ENCODE data around the gene METTL24.
"Not testable (repeated sequence)": the region's sequence is repeated elsewhere in the genome, so short reads cannot be mapped to it uniquely, and the experiment has no call there.

Gene METTL24

GRCh38 chr6:110265273-110265672 lies 92.9 kb downstream of the METTL24 start:
- no peak for DNase-seq (ENCODE audit: low read depth)

- no peak for DNase-seq (ENCODE audit: low read depth)
Observed at GRCh38 chr6:110256366-110256765, 101.8 kb downstream of the METTL24 start.

GRCh38 chr6:110255211-110255750 lies 102.9 kb downstream of the METTL24 start:
- DNase-seq (ENCODE audit: low read depth) = no peak

- no peak for DNase-seq (ENCODE audit: low read depth)
Observed at GRCh38 chr6:110250838-110251237, 107.3 kb downstream of the METTL24 start.

GRCh38 chr6:110250058-110250457 lies 108.1 kb downstream of the METTL24 start:
- no peak for DNase-seq (ENCODE audit: low read depth)

- no peak for DNase-seq (ENCODE audit: low read depth)
Observed at GRCh38 chr6:110246900-110247546, 111.1 kb downstream of the METTL24 start.

- DNase-seq (ENCODE audit: low read depth) = no peak
Observed at GRCh38 chr6:110246378-110246777, 111.8 kb downstream of the METTL24 start.

- not testable (repeated sequence) for DNase-seq (ENCODE audit: low read depth)
Observed at GRCh38 chr6:110244621-110245020, 113.5 kb downstream of the METTL24 start.

- no peak for DNase-seq (ENCODE audit: low read depth)
Observed at GRCh38 chr6:110239526-110240274, 118.4 kb downstream of the METTL24 start.

- not testable (repeated sequence) for DNase-seq (ENCODE audit: low read depth)
Observed at GRCh38 chr6:110236007-110236406, 122.1 kb downstream of the METTL24 start.

- no peak for DNase-seq (ENCODE audit: low read depth)
Observed at GRCh38 chr6:110233770-110234374, 124.3 kb downstream of the METTL24 start.

- DNase-seq (ENCODE audit: low read depth) = no peak
Observed at GRCh38 chr6:110232450-110232849, 125.7 kb downstream of the METTL24 start.

GRCh38 chr6:110226261-110226660 lies 131.9 kb downstream of the METTL24 start:
- no peak for DNase-seq (ENCODE audit: low read depth)

GRCh38 chr6:110221738-110222137 lies 136.4 kb downstream of the METTL24 start:
- DNase-seq (ENCODE audit: low read depth) = no peak

GRCh38 chr6:110217266-110217665 lies 140.9 kb downstream of the METTL24 start:
- no peak for DNase-seq (ENCODE audit: low read depth)

- no peak for DNase-seq (ENCODE audit: low read depth)
Observed at GRCh38 chr6:110216140-110216539, 142.0 kb downstream of the METTL24 start.

GRCh38 chr6:110214338-110214737 lies 143.8 kb downstream of the METTL24 start:
- no peak for DNase-seq (ENCODE audit: low read depth)

GRCh38 chr6:110211753-110212152 lies 146.4 kb downstream of the METTL24 start:
- no peak for DNase-seq (ENCODE audit: low read depth)

- no peak for DNase-seq (ENCODE audit: low read depth)
Observed at GRCh38 chr6:110207652-110208051, 150.5 kb downstream of the METTL24 start.

GRCh38 chr6:110201151-110201884 lies 156.8 kb downstream of the METTL24 start:
- DNase-seq (ENCODE audit: low read depth) = no peak

GRCh38 chr6:110198561-110198960 lies 159.6 kb downstream of the METTL24 start:
- DNase-seq (ENCODE audit: low read depth) = no peak

- no peak for DNase-seq (ENCODE audit: low read depth)
Observed at GRCh38 chr6:110196874-110197273, 161.3 kb downstream of the METTL24 start.
